GM12878 (cell line): ENCODE measurements around the gene DPH6.

Source experiments
- ATF2 ChIP-seq: IDR thresholded peaks from 2 replicates; pipeline ENCODE4 v1.6.1; 2012; ENCODE audit warnings: low read length, inconsistent platforms
- CTCF ChIP-seq, 3 experiments: IDR thresholded peaks in 2 of 3; conservative IDR thresholded peaks in 1 of 3; 2 replicates each; pipeline ENCODE4 v1.5.1; 2011; ENCODE audit warnings: low read depth in 3 of 3, low read length in 3 of 3, mild to moderate bottlenecking in 3 of 3, control low read depth in 2 of 3, moderate library complexity in 2 of 3, inconsistent platforms in 1 of 3, mixed read lengths in 1 of 3; ENCODE audit not compliant: control insufficient read depth in 2 of 3, insufficient read depth in 1 of 3; ENCODE audit errors: extremely low read depth in 1 of 3
- EZH2 ChIP-seq: IDR thresholded peaks from 2 replicates; pipeline ENCODE4 v1.6.1; 2012; ENCODE audit warnings: low read depth, mild to moderate bottlenecking, control low read depth, inconsistent platforms, low read length, borderline replicate concordance; ENCODE audit not compliant: control insufficient read depth
- IRF5 ChIP-seq: fragments of 450-650 bp; IDR thresholded peaks from 2 replicates; pipeline ENCODE4 v1.6.1; 2017; ENCODE audit warnings: borderline replicate concordance
- POLR2A ChIP-seq: IDR thresholded peaks from 2 replicates; pipeline ENCODE4 v1.6.1; 2011; ENCODE audit warnings: low read depth, mild to moderate bottlenecking, low read length
- POLR2AphosphoS5 ChIP-seq: IDR thresholded peaks from 2 replicates; pipeline ENCODE4 v1.6.1; 2011; ENCODE audit warnings: mild to moderate bottlenecking, low read length, inconsistent platforms
- RAD21 ChIP-seq: IDR thresholded peaks from 2 replicates; pipeline ENCODE4 v1.6.1; 2011; ENCODE audit warnings: mild to moderate bottlenecking, low read depth, low read length, moderate library complexity; ENCODE audit not compliant: insufficient read depth
- TBL1XR1 ChIP-seq: IDR thresholded peaks from 2 replicates; pipeline ENCODE4 v1.6.1; 2012; ENCODE audit warnings: low read depth, low read length, improper control_type of control experiment
- YY1 ChIP-seq: IDR thresholded peaks from 2 replicates; pipeline ENCODE4 v1.6.1; 2011; ENCODE audit warnings: low read depth, mild to moderate bottlenecking, low read length

GRCh38 chr15:35437157-35437556 lies 108.8 kb downstream of the DPH6 start:
- TF ChIP-seq CTCF (IDR thresholded peaks at IDR 0.05 in 2 of 3, conservative IDR thresholded peaks at IDR 0.05 in 1 of 3; ENCODE audit: control insufficient read depth in 2 of 3, extremely low read depth in 1 of 3, insufficient read depth in 1 of 3, low read depth in 3 of 3, low read length in 3 of 3) = no peak
- TF ChIP-seq EZH2 = no peak
- TF ChIP-seq IRF5 = no peak
- TF ChIP-seq YY1 = no peak
- TF ChIP-seq TBL1XR1 = no peak
- TF ChIP-seq POLR2A = no peak
- no peak for TF ChIP-seq ATF2
- TF ChIP-seq RAD21 = no peak
- no peak for TF ChIP-seq POLR2AphosphoS5
